Hepatocyte (in vitro differentiated cells): ENCODE measurements around the gene SUGCT.

Source experiments
- CTCF ChIP-seq: fragments of 200-600 bp; sonication (generic); IDR thresholded peaks from 2 replicates; pipeline ENCODE4 v1.5.1; 2016; ENCODE audit warnings: antibody characterized with exemption, mild to moderate bottlenecking; ENCODE audit not compliant: poor library complexity
- EZH2 ChIP-seq: fragments of 200-600 bp; sonication (generic); IDR thresholded peaks from 2 replicates; pipeline ENCODE4 v1.6.1; 2016; ENCODE audit warnings: antibody characterized with exemption, mild to moderate bottlenecking, borderline replicate concordance
- EZH2phosphoT487 ChIP-seq: fragments of 200-600 bp; sonication (generic); IDR thresholded peaks from one replicate; pipeline ENCODE4 v1.6.1; 2018; ENCODE audit warnings: antibody characterized with exemption, mild to moderate bottlenecking, low read depth, moderate library complexity; ENCODE audit not compliant: unreplicated experiment, severe bottlenecking

DNA sequence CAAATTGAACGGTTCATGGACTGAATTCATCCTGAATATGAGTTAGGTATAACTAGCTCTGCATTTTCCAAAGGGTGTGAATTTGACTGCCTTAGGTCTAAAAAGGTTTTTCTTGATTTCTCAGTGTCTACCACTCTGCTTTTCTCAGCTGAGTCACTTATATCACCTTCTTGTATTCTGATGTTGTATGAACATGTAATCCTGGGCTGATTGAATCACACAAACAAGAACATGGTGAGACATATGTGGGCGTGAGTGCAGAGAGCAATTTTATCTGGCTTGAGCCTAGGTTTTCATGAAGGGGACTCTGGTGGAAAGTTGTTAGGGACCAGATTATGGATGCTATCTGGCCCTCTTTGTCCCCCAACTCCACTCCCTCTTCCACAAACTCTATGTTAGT, 239.8 kb downstream of the SUGCT start:
- no peak for TF ChIP-seq CTCF
- no peak for TF ChIP-seq EZH2
- no peak for TF ChIP-seq EZH2phosphoT487
